Loucy (cell line): ENCODE measurements around the gene AKAP9.

Experiments used
- H2AFZ ChIP-seq: fragments of 200-600 bp; sonication (generic); 2 replicates; pipeline ENCODE4 v1.6.0; 2016; ENCODE audit warnings: antibody characterized with exemption, mild to moderate bottlenecking, low read length, moderate library complexity
- H3F3A ChIP-seq: fragments of 200-600 bp; 2 replicates; pipeline ENCODE4 v1.6.0; 2016; ENCODE audit warnings: antibody characterized with exemption, low read depth, mild to moderate bottlenecking
- H3K27me3 ChIP-seq: fragments of 200-600 bp; sonication (generic); 2 replicates; pipeline ENCODE4 v1.6.1; 2014; ENCODE audit warnings: low read length, mild to moderate bottlenecking; ENCODE audit not compliant: insufficient read depth, poor library complexity, severe bottlenecking
- H3K36me3 ChIP-seq: fragments of 200-600 bp; sonication (generic); 2 replicates; pipeline ENCODE4 v1.6.1; 2016; ENCODE audit warnings: low read length; ENCODE audit not compliant: insufficient read depth
- H3K4me1 ChIP-seq: fragments of 200-600 bp; sonication (generic); 2 replicates; pipeline ENCODE4 v1.5.1; 2014; ENCODE audit warnings: low read length, mild to moderate bottlenecking; ENCODE audit not compliant: insufficient read depth, poor library complexity, severe bottlenecking
- H3K4me2 ChIP-seq: fragments of 200-600 bp; sonication (generic); 2 replicates; pipeline ENCODE4 v1.6.0; 2014; ENCODE audit warnings: antibody characterized with exemption, low read length, low read depth, mild to moderate bottlenecking; ENCODE audit not compliant: poor library complexity, severe bottlenecking
- H3K4me3 ChIP-seq: fragments of 200-600 bp; sonication (generic); 2 replicates; pipeline ENCODE4 v1.5.1; 2014; ENCODE audit warnings: low read length, mild to moderate bottlenecking, mixed read lengths; ENCODE audit not compliant: poor library complexity, severe bottlenecking
- H3K79me2 ChIP-seq: fragments of 200-600 bp; sonication (generic); 2 replicates; pipeline ENCODE4 v1.6.1; 2014; ENCODE audit warnings: low read length; ENCODE audit not compliant: insufficient read depth
- H3K9ac ChIP-seq: fragments of 200-600 bp; sonication (generic); 2 replicates; pipeline ENCODE4 v1.6.0; 2014; ENCODE audit warnings: mild to moderate bottlenecking, low read depth, low read length, moderate library complexity; ENCODE audit not compliant: poor library complexity, severe bottlenecking
- H3K9me2 ChIP-seq: fragments of 200-600 bp; sonication (generic); replicated peaks from 2 replicates; pipeline ENCODE4 v1.6.1; 2016; ENCODE audit warnings: low read depth, low read length, mixed read lengths
- H3K9me3 ChIP-seq: fragments of 200-600 bp; sonication (generic); 2 replicates; pipeline ENCODE4 v1.6.1; 2014; ENCODE audit warnings: mild to moderate bottlenecking, antibody characterized with exemption, low read length, low read depth; ENCODE audit not compliant: insufficient read depth
- H4K20me1 ChIP-seq: fragments of 200-600 bp; sonication (generic); 2 replicates; pipeline ENCODE4 v1.6.0; 2014; ENCODE audit warnings: antibody characterized with exemption, low read length, mild to moderate bottlenecking; ENCODE audit not compliant: insufficient read depth, poor library complexity, severe bottlenecking
- EZH2phosphoT487 ChIP-seq: fragments of 200-600 bp; IDR thresholded peaks from 2 replicates; pipeline ENCODE4 v1.6.1; 2018; ENCODE audit warnings: antibody characterized with exemption, mild to moderate bottlenecking, moderate library complexity, borderline replicate concordance
- TF ChIP-seq, protein P1 (sequence below): fragments of 200-600 bp; sonication (generic); conservative IDR thresholded peaks from 2 replicates; pipeline ENCODE4 v1.5.1; 2014; ENCODE audit warnings: mild to moderate bottlenecking, antibody characterized with exemption, low read length

Gene AKAP9

DNA sequence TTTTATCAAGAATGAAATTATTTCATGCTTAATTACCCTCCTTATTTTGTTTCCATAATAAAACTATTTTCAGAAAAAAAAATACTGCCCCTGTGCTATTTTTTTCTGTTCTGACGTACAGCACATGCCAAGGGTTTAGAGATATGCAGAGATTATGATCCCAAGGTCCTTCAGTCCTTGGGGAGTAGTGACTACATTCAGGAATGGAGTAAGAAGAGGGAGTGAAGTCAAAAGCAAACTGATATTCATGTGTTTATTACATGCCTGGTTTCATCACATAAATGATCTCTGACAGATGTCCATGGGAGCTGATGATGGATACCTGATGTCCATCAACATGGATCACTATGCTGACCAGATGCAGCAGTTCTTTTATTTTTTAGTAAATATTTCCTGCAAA, 17.2 kb downstream of the AKAP9 start:
- TF ChIP-seq EZH2phosphoT487, result no peak
- TF ChIP-seq, protein P1, sequence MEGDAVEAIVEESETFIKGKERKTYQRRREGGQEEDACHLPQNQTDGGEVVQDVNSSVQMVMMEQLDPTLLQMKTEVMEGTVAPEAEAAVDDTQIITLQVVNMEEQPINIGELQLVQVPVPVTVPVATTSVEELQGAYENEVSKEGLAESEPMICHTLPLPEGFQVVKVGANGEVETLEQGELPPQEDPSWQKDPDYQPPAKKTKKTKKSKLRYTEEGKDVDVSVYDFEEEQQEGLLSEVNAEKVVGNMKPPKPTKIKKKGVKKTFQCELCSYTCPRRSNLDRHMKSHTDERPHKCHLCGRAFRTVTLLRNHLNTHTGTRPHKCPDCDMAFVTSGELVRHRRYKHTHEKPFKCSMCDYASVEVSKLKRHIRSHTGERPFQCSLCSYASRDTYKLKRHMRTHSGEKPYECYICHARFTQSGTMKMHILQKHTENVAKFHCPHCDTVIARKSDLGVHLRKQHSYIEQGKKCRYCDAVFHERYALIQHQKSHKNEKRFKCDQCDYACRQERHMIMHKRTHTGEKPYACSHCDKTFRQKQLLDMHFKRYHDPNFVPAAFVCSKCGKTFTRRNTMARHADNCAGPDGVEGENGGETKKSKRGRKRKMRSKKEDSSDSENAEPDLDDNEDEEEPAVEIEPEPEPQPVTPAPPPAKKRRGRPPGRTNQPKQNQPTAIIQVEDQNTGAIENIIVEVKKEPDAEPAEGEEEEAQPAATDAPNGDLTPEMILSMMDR, result no peak
- Histone ChIP-seq H3K9me3 (no peaks in the 10 kb centered on the region), H3K9ac (no peak overlapping the region), H3K4me1 (peaks cover 4% of the 10 kb centered on the region), H3K36me3 (no peaks in the 10 kb centered on the region), H2AFZ (no peak overlapping the region), H3F3A (no peaks in the 10 kb centered on the region), H3K9me2 (no peaks in the 10 kb centered on the region), H3K27me3 (no peaks in the 10 kb centered on the region), H3K4me3 (no peak overlapping the region), H4K20me1 (peaks cover 21% of the 10 kb centered on the region), H3K4me2 (no peak overlapping the region), H3K79me2 (peaks cover 93% of the 10 kb centered on the region)

DNA sequence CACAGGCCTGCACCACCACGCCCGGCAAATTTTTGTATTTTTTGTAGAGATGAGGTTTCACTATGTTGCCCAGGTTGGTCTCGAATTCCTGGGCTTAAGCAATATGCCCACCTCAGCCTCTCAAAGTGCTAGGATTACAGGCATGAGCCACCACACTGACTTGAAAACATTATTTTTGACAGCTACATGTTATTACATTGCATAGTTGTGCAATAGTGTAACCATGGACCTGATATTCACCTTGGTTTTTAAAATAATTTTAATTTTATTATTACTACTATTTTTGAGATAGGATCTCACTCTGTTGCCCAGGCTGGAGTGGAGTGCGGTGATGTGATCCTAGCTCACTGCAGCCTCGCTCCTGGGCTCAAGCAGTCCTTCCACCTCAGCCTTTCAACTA, 18.4 kb downstream of the AKAP9 start:
- Histone ChIP-seq H3F3A (no peaks in the 10 kb centered on the region), H3K27me3 (no peaks in the 10 kb centered on the region), H3K4me3 (no peak overlapping the region), H3K79me2 (peaks cover 91% of the 10 kb centered on the region), H4K20me1 (peaks cover 14% of the 10 kb centered on the region), H3K9me2 (no peaks in the 10 kb centered on the region), H3K4me2 (no peak overlapping the region), H3K4me1 (no peaks in the 10 kb centered on the region), H3K9me3 (no peaks in the 10 kb centered on the region), H3K9ac (no peak overlapping the region), H2AFZ (no peak overlapping the region), H3K36me3 (no peaks in the 10 kb centered on the region)
- TF ChIP-seq EZH2phosphoT487, result no peak
- TF ChIP-seq, protein P1, result no peak

DNA sequence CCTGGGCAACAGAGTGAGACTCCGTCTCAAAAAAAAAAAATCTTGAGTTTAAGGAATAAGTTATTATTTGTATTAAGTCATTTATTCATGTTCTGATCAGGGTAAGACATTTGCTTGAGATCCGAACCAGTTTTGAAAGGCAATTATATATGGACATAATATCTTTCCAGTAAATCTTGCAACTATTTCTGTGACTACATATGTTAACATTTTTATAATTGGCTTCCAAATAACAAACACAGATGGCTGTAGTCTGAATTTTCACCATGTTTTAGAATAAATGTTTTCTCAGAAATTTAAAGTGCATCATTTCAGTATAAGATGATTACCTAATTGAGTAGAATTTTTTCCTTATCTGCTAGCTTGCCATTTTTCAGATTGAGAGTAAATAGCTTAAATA, 21.2 kb downstream of the AKAP9 start:
- no peaks in the 10 kb centered on the region for H3F3A ChIP-seq
- no peaks in the 10 kb centered on the region for H3K36me3 ChIP-seq
- H3K9ac ChIP-seq, result no peak overlapping the region
- no peak overlapping the region for H3K4me3 ChIP-seq
- H3K79me2 ChIP-seq, result peaks cover 89% of the 10 kb centered on the region
- TF ChIP-seq EZH2phosphoT487, result no peak
- TF ChIP-seq, protein P1, result no peak
- no peak overlapping the region for H3K4me2 ChIP-seq
- no peaks in the 10 kb centered on the region for H3K9me2 ChIP-seq
- no peaks in the 10 kb centered on the region for H3K9me3 ChIP-seq
- H3K27me3 ChIP-seq, result no peaks in the 10 kb centered on the region
- peaks cover 21% of the 10 kb centered on the region for H4K20me1 ChIP-seq
- no peak overlapping the region for H2AFZ ChIP-seq
- H3K4me1 ChIP-seq, result no peaks in the 10 kb centered on the region
